ENCODE measurements around the gene RXRA. TPM values are rescaled to one million over a fixed set of nuclear protein-coding genes. Genes with fewer than 3 reads are reported as not detected.
"Not testable (repeated sequence)": the region's sequence is repeated elsewhere in the genome, so short reads cannot be mapped to it uniquely, and the experiment has no call there.

The RXRA gene
- polyA plus RNA-seq, 1 donor from 2014 or later: 0.80 TPM

- Mint-ChIP-seq H3K36me3 (no peaks in the 10 kb centered on the region), H3K4me3 (no peak overlapping the region), H3K27ac (no peak overlapping the region), H3K27me3 (peaks cover 12% of the 10 kb centered on the region), H3K4me1 (peaks cover 0 to 4% (median 4%) of the 10 kb centered on the region in 3 donors), H3K9me3 (no peaks in the 10 kb centered on the region)
These were observed 26.4 kb upstream of the RXRA start for GRCh38 chr9:134299883-134300282.

DNA sequence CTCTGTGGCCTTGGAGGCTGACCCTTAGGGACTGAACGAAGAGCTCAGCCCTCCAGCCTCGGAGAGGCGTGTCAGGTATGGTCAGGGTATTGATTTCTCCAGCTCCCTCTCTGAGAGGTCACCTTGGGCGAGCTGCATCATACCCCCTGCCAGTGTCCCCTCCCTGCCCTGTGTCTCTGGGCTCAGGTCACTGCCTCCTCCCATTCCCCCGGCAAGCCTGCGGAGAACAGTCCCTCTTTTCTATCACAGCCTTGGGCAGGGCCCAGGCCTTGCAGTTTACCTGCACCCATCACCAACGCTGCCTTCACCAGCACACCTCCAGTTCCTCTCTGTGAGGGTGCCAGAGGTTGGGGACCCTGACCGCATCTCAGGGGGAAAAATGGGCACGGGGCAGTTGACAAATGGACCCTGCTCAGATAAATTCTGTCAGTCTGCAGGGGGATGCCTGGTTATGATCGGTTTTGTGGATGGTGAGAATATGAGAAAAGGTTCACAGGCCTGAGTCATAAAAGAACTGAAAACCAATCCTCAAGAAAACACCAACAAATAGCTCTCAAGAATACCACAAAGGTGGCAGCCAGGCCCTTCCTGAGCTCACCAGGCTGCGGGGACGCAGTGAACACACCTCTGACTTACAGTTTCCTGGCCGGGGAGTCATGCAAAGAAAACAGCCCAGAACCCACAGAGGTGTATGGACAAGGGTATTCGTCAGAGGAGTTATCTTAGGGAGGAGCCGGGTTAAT, 24.7 kb upstream of the RXRA start:
- H3K36me3 Mint-ChIP-seq: no peaks in the 10 kb centered on the region
- H3K4me3 Mint-ChIP-seq: no peak overlapping the region
- H3K27me3 Mint-ChIP-seq: peaks cover 12% of the 10 kb centered on the region
- H3K9me3 Mint-ChIP-seq: no peaks in the 10 kb centered on the region
- H3K27ac Mint-ChIP-seq: no peak overlapping the region
- peaks cover 0 to 4% (median 4%) of the 10 kb centered on the region in 3 donors for H3K4me1 Mint-ChIP-seq

DNA sequence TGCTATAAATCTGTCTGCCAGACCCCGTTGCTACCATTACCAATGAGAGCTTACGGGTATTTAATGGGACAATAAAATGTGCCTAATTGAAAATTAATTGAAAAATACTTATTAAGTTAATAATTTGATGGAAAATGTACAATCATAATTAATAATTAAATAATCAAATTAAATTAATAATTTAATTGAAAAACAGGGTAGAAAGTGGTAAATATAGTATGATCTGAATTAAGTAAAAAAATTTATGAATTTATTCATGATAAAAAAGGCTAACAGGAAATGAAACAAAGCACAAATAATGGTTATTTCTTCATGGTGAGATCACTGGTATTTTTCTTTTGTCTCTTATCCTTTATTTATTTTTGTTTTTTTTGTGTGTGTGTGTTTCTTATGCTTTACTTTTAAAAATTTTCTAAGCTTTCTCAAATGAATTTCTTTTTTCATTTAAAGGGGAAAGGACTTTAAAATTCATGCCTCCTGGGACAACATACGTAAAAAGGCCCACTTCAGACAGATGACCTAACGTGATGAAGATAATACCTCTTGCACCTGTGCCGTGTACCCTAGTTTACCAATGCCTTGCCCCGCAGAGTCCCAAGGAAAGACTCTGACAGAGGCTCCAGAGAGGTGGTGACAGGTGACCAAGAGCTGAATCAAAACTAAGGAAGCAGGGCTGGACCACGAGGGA, 24.0 kb upstream of the RXRA start:
- H3K4me1 Mint-ChIP-seq: peaks cover 0 to 4% (median 4%) of the 10 kb centered on the region in 3 donors
- no peak overlapping the region for H3K27ac Mint-ChIP-seq
- no peaks in the 10 kb centered on the region for H3K9me3 Mint-ChIP-seq
- H3K4me3 Mint-ChIP-seq: peak overlapping the region in 1 of 4 donors; percentile 70
- peaks cover 12% of the 10 kb centered on the region for H3K27me3 Mint-ChIP-seq
- H3K36me3 Mint-ChIP-seq: no peaks in the 10 kb centered on the region

DNA sequence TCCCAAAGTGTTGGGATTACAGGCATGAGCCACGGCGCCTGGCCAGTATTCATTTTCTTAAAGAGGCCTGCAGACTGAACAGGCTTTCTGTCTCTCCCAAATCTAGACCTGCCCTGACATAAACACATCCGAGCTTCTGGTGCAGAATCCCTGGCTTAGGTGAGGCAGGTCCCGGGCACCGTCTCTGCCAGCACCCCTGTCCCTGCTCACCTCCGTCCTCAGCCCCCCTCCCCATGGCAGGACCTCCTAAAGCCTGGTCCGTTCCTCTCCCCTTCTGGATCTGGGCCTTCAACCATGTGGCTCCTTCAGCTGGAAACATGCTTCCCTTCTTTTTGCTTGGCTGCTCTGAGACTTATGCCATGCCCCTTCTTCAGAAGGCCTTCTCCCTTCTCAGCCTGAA, 22.7 kb upstream of the RXRA start:
- H3K9me3 Mint-ChIP-seq: no peaks in the 10 kb centered on the region
- H3K27ac Mint-ChIP-seq: no peak overlapping the region
- no peaks in the 10 kb centered on the region for H3K36me3 Mint-ChIP-seq
- no peak overlapping the region for H3K4me3 Mint-ChIP-seq
- H3K27me3 Mint-ChIP-seq: peaks cover 14% of the 10 kb centered on the region
- peaks cover 0 to 4% (median 4%) of the 10 kb centered on the region in 3 donors for H3K4me1 Mint-ChIP-seq

- Mint-ChIP-seq H3K27ac (no peak overlapping the region), H3K4me3 (no peak overlapping the region), H3K9me3 (no peaks in the 10 kb centered on the region), H3K27me3 (peaks cover 13% of the 10 kb centered on the region), H3K4me1 (peaks cover 0 to 4% (median 4%) of the 10 kb centered on the region in 3 donors), H3K36me3 (no peaks in the 10 kb centered on the region)
These were observed 22.0 kb upstream of the RXRA start for GRCh38 chr9:134304261-134304660.

GRCh38 chr9:134304690-134305089, 21.6 kb upstream of the RXRA start:
- Mint-ChIP-seq H3K27me3 (peaks cover 11% of the 10 kb centered on the region), H3K9me3 (no peaks in the 10 kb centered on the region), H3K4me1 (peaks cover 0 to 4% (median 4%) of the 10 kb centered on the region in 3 donors), H3K36me3 (no peaks in the 10 kb centered on the region), H3K27ac (no peak overlapping the region), H3K4me3 (no peak overlapping the region)

GRCh38 chr9:134305533-134305932, 20.7 kb upstream of the RXRA start:
- peaks cover 6% of the 10 kb centered on the region for H3K27me3 Mint-ChIP-seq
- no peak overlapping the region for H3K27ac Mint-ChIP-seq
- no peaks in the 10 kb centered on the region for H3K9me3 Mint-ChIP-seq
- peaks cover 0 to 4% (median 4%) of the 10 kb centered on the region in 3 donors for H3K4me1 Mint-ChIP-seq
- H3K4me3 Mint-ChIP-seq: no peak overlapping the region
- no peaks in the 10 kb centered on the region for H3K36me3 Mint-ChIP-seq

- H3K36me3 Mint-ChIP-seq, H3K4me1 Mint-ChIP-seq, H3K27me3 Mint-ChIP-seq, H3K4me3 Mint-ChIP-seq, H3K27ac Mint-ChIP-seq, H3K9me3 Mint-ChIP-seq: not testable (repeated sequence)
These were observed 20.2 kb upstream of the RXRA start for GRCh38 chr9:134306042-134306441.

GRCh38 chr9:134306636-134307600, 19.3 kb upstream of the RXRA start:
- Mint-ChIP-seq H3K27ac (no peak overlapping the region), H3K27me3 (peaks cover 5% of the 10 kb centered on the region), H3K4me3 (peak overlapping the region in 1 of 4 donors; percentile 35), H3K9me3 (no peaks in the 10 kb centered on the region), H3K36me3 (no peaks in the 10 kb centered on the region), H3K4me1 (peaks cover 0 to under 1% (median under 1%) of the 10 kb centered on the region in 3 donors)

DNA sequence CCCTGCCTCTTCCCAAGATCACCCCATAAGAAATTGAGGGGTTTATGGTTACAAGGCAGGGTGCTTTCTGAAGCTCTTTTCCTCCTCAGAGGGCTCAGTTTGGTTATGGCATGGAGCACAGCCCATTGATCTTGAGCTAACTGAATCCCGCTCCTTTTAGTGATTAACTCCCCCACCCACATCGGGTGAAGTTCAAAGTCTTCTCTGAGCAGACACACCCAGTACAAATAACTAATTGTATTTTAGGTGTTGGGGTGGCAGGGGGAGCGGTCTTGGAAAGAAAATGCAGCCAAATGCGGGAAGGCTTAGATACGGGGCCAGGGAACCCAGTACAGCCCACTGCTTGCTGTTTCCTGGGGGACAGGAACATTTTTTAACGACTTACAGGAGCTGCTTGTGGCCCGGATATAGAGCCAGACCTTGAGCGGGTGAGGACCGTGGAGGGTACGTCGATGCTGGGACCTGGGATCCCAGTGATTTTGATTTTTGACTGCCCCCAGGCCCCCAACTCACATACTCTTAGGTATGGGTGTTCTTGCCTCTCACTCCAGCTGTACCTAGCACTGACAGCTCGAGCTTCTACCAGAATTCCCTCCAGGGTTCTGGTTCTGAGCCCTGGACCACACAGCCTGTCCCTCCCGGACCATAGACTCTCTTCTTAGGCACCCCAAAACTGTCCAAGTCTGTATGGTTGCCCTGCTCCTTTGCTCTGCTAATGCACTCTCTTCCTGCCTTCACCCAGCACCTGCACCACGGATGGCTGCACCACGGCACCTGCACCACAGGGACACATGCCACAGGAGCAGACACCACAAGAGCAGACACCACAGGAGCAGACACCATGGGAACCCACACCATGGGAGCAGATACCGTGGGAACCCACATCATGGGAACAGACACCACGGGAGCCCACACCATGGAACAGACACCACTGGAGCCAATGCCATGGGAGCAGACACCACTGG, 18.3 kb upstream of the RXRA start:
- no peak overlapping the region for H3K4me3 Mint-ChIP-seq
- no peak overlapping the region for H3K27ac Mint-ChIP-seq
- H3K27me3 Mint-ChIP-seq: peaks cover 6% of the 10 kb centered on the region
- no peaks in the 10 kb centered on the region for H3K4me1 Mint-ChIP-seq
- H3K9me3 Mint-ChIP-seq: peaks cover 0 to 7% (median 3%) of the 10 kb centered on the region in 3 donors
- no peaks in the 10 kb centered on the region for H3K36me3 Mint-ChIP-seq

DNA sequence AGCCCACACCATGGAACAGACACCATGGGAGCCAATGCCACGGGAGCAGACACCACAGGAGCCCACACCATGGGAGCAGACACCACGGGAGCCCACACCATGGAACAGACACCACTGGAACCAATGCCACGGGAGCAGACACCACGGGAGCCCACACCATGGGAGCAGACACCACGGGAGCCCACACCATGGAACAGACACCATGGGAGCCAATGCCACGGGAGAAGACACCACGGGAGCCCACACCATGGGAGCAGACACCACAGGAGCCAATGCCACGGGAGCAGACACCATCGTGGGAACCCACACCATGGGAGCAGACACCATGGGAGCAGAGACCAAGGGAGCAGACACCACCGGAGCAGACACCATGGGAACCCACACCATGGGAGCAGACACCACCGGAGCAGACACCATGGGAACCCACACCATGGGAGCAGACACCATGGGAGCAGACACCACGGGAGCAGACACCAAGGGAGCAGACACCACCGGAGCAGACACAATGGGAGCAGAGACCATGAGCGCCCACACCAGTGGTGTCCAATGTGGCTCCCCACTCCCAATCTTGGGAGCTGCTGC, 17.5 kb upstream of the RXRA start:
- H3K27me3 Mint-ChIP-seq, H3K27ac Mint-ChIP-seq, H3K4me1 Mint-ChIP-seq, H3K4me3 Mint-ChIP-seq, H3K36me3 Mint-ChIP-seq: not testable (repeated sequence)
- H3K9me3 Mint-ChIP-seq: peaks cover 0 to 11% (median 6%) of the 10 kb centered on the region in 3 donors

DNA sequence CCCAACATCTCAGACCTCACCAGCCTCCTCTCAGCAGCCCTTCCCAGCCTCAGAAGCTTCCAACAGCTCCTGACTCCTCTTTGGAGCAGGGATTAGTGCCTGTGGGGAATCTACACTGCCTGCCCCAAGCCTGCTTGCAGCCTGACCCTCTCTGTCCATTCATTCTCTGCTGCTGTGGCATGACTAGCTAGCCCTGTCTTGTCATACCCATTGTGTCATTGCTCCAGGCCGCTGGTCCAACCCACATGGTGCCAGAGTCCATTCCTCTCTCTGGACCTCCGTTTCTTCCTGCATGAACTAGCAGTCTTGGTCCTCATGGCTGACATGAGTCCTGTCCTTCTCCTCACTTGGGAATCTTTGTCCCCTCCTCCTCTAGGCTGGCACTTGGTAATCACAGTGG, 12.8 kb upstream of the RXRA start:
- Mint-ChIP-seq H3K27me3 (peaks cover 7% of the 10 kb centered on the region), H3K4me3 (no peak overlapping the region), H3K36me3 (no peaks in the 10 kb centered on the region), H3K4me1 (peaks cover 0 to 2% (median 0%) of the 10 kb centered on the region in 3 donors), H3K9me3 (peaks cover 0 to 11% (median 7%) of the 10 kb centered on the region in 3 donors), H3K27ac (no peak overlapping the region)

GRCh38 chr9:134314039-134314949, 12.0 kb upstream of the RXRA start:
- peaks cover 0 to 2% (median 0%) of the 10 kb centered on the region in 3 donors for H3K4me1 Mint-ChIP-seq
- no peaks in the 10 kb centered on the region for H3K36me3 Mint-ChIP-seq
- peak overlapping the region in 1 of 3 donors; percentile 29 for H3K27ac Mint-ChIP-seq
- no peak overlapping the region for H3K4me3 Mint-ChIP-seq
- peaks cover 7% of the 10 kb centered on the region for H3K27me3 Mint-ChIP-seq
- peaks cover 0 to 11% (median 7%) of the 10 kb centered on the region in 3 donors for H3K9me3 Mint-ChIP-seq

Measured in IgD-negative memory B cell (primary cell).